Measurements from ENCODE around the gene NKRF. TPM values are rescaled to one million over a fixed set of nuclear protein-coding genes. Genes with fewer than 3 reads are reported as not detected.
A peak's percentile ranks its signal among the peaks of the same experiment; 100 is the strongest.

Gene NKRF
- total and polyA plus RNA-seq, 2 of the 8 experiments (the other 6 are each of a cell fraction or from before 2014, with no cell fraction given) = 3.8 to 11.4 TPM

GRCh38 chrX:119607018-119607389 is 780 bp upstream of the NKRF start:
- 83% methylated on average over 7 of the region's 7 CpGs; no CpG with 5 or more reads in 1 of the 2 experiments for WGBS, 2 experiments (ENCODE audit: extremely low coverage in 1 of 2, insufficient coverage in 1 of 2, insufficient read length in 1 of 2, insufficient replicate concordance in 2 of 2, low coverage in 1 of 2, low lambda C conversion rate in 2 of 2, missing lambda C conversion rate in 1 of 2)

More at GRCh38 chrX:119607018-119607389, 780 bp upstream of the NKRF start:
- Histone ChIP-seq H3K18ac (ENCODE audit: extremely low read depth, low read length) (no peak overlapping the region), H3K23me2 (ENCODE audit: low read depth, low read length) (peaks cover 2% of the 10 kb centered on the region; the same call in 1 of the 2 replicates), H4K20me1 (replicated peaks in 1 of 2; ENCODE audit: control insufficient read depth in 1 of 2, insufficient read depth in 2 of 2, low read length in 2 of 2) (peaks cover 4 to 6% of the 10 kb centered on the region in 2 experiments), H3K4me3 (ENCODE audit: extremely low read depth in 1 of 4, insufficient read depth in 2 of 4, low read depth in 3 of 4, low read length in 4 of 4) (peak overlapping the region in 1 of 4 experiments; percentile 80; a peak in 5 of 8 replicates), H3K4me2 (ENCODE audit: insufficient read depth in 1 of 2, low read depth in 2 of 2, low read length in 2 of 2) (peak overlapping the region; percentile 79 to 83; a peak in 3 of 4 replicates), H3K9ac (replicated peaks in 1 of 4; ENCODE audit: extremely low read depth in 1 of 4, low read depth in 3 of 4, low read length in 3 of 4) (peak overlapping the region in 1 of 4 experiments; percentile 87; a peak in 1 of 7 replicates), H3K4me1 (replicated peaks in 1 of 4; ENCODE audit: control insufficient read depth in 3 of 4, insufficient read depth in 4 of 4, low read length in 3 of 4) (no peaks in the 10 kb centered on the region; a peak in 1 of 7 replicates), H2BK20ac (ENCODE audit: low read length) (no peak overlapping the region), H2AK5ac (ENCODE audit: low read depth, low read length) (no peak overlapping the region), H2BK12ac (ENCODE audit: low read depth, low read length) (no peak overlapping the region), H4K5ac (ENCODE audit: insufficient read length, low read depth, low read length) (no peak overlapping the region), H2BK5ac (ENCODE audit: low read depth, low read length) (no peak overlapping the region), H3K56ac (replicated peaks; ENCODE audit: insufficient read length, low read depth, low read length) (no peak overlapping the region), H2AFZ (ENCODE audit: low read length) (peak overlapping the region; percentile 77; the same call in 1 of the 2 replicates), H4K8ac (ENCODE audit: extremely low read depth, insufficient read depth, low read length) (no peak overlapping the region), H2BK120ac (replicated peaks; ENCODE audit: low read depth, low read length) (no peak overlapping the region), H3K79me2 (ENCODE audit: control insufficient read depth in 1 of 2, insufficient read depth in 2 of 2, low read length in 2 of 2) (peaks cover 0 to 20% of the 10 kb centered on the region in 2 experiments; a peak in 2 of 4 replicates), H3K14ac (ENCODE audit: insufficient read length) (no peak overlapping the region), H3K27me3 (replicated peaks in 1 of 4; ENCODE audit: control insufficient read depth in 3 of 4, extremely low read depth in 1 of 4, insufficient read depth in 3 of 4, low read length in 3 of 4) (peaks cover 0 to 15% (median 4%) of the 10 kb centered on the region in 4 experiments; a peak in 4 of 7 replicates), H3K23ac (ENCODE audit: insufficient read length) (no peak overlapping the region), H3K27ac (ENCODE audit: low read depth, low read length) (no peak overlapping the region), H2BK15ac (ENCODE audit: low read length) (no peak overlapping the region), H3K79me1 (ENCODE audit: low read depth, low read length) (no peaks in the 10 kb centered on the region; the same call in 1 of the 2 replicates), H3K4ac (replicated peaks; ENCODE audit: insufficient read length, low read depth, low read length) (no peak overlapping the region), H3K36me3 (ENCODE audit: control insufficient read depth in 2 of 4, insufficient read depth in 4 of 4, low read length in 3 of 4) (no peaks in the 10 kb centered on the region), H4K91ac (replicated peaks; ENCODE audit: insufficient read length, low read length) (no peak overlapping the region), H3K9me3 (ENCODE audit: insufficient read depth in 2 of 2, low read depth in 1 of 2, low read length in 1 of 2) (no peaks in the 10 kb centered on the region)
- POLR2A ChIA-PET (ENCODE audit: partially characterized antibody) = interaction anchor here (0.9 to 1.9 kb wide), 2 partner anchors 8 to 21 kb away, joined by 3 to 8 read pairs; no protein-coding TSS in a partner anchor
- TF ChIP-seq SAP30 (IDR thresholded peaks at IDR 0.05; ENCODE audit: insufficient read depth, insufficient replicate concordance, low read length) (no peak), RXRA (IDR thresholded peaks at IDR 0.05; ENCODE audit: insufficient read depth, low read depth, low read length) (no peak), BRCA1 (IDR thresholded peaks at IDR 0.05; ENCODE audit: low read depth, low read length) (no peak), KDM5A (IDR thresholded peaks at IDR 0.05; ENCODE audit: low read length) (no peak)
- CTCF ChIA-PET (ENCODE audit: partially characterized antibody) = interaction anchor here (1.0 kb wide), 1 partner anchor 10 kb away, joined by 3 read pairs; no protein-coding TSS in a partner anchor
- no peak for FAIRE-seq
- DNase-seq (ENCODE audit: low read depth in 1 of 2, low spot score in 2 of 2) = no peak

All from H1 (cell line).